Fibroblast of villous mesenchyme (primary cell): ENCODE measurements around the gene GRIPAP1. TPM values are rescaled to one million over a fixed set of nuclear protein-coding genes. Genes with fewer than 3 reads are reported as not detected.

ENCODE experiments used
- DNase-seq: peaks from one replicate; pipeline ENCODE4 v3.0.0-alpha.2; 2010; ENCODE audit warnings: low read depth
- H3K4me3 ChIP-seq: 2 replicates; pipeline ENCODE4 v1.5.1; 2011; ENCODE audit warnings: low read depth, mild to moderate bottlenecking, low read length
- total RNA-seq: library from RNA; depleted of rRNA; stranded (reverse); fragments of >200 nt; gene quantifications from 2 replicates; pipeline ENCODE4 v1.2.3, GENCODE V29; 2012
- TF ChIP-seq, protein P1 (sequence below): IDR thresholded peaks from 2 replicates; pipeline ENCODE4 v1.5.1; 2012; ENCODE audit warnings: low read depth, mild to moderate bottlenecking, low read length; ENCODE audit not compliant: insufficient read depth

GRIPAP1 gene
- total RNA-seq, 1 donor = 14.2 TPM

DNA sequence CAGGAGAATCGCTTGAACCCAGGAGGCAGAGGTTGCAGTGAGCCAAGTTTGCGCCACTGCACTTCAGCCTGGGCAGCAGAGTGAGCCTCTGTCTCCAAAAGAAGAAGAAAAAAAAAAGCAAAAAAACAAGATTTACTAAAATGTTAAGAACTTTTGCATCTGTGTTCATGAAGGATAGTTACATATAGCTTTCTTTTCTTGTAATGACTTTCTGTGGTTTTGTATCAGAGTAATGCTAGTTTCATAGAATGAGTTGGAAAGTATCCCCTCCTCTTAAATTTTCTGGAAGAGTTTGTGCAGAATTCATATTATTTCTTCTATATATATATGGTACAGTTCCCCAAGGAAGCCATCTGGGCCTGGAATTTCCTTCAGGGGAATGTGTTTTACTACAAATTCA, 17.0 kb upstream of the GRIPAP1 start:
- TF ChIP-seq, protein P1, sequence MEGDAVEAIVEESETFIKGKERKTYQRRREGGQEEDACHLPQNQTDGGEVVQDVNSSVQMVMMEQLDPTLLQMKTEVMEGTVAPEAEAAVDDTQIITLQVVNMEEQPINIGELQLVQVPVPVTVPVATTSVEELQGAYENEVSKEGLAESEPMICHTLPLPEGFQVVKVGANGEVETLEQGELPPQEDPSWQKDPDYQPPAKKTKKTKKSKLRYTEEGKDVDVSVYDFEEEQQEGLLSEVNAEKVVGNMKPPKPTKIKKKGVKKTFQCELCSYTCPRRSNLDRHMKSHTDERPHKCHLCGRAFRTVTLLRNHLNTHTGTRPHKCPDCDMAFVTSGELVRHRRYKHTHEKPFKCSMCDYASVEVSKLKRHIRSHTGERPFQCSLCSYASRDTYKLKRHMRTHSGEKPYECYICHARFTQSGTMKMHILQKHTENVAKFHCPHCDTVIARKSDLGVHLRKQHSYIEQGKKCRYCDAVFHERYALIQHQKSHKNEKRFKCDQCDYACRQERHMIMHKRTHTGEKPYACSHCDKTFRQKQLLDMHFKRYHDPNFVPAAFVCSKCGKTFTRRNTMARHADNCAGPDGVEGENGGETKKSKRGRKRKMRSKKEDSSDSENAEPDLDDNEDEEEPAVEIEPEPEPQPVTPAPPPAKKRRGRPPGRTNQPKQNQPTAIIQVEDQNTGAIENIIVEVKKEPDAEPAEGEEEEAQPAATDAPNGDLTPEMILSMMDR = no peak
- DNase-seq = no peak
- no peak overlapping the region for H3K4me3 ChIP-seq

GRCh38 chrX:49003696-49004095, 1.6 kb upstream of the GRIPAP1 start:
- DNase-seq = no peak
- no peak overlapping the region for H3K4me3 ChIP-seq
- TF ChIP-seq, protein P1 = no peak

DNA sequence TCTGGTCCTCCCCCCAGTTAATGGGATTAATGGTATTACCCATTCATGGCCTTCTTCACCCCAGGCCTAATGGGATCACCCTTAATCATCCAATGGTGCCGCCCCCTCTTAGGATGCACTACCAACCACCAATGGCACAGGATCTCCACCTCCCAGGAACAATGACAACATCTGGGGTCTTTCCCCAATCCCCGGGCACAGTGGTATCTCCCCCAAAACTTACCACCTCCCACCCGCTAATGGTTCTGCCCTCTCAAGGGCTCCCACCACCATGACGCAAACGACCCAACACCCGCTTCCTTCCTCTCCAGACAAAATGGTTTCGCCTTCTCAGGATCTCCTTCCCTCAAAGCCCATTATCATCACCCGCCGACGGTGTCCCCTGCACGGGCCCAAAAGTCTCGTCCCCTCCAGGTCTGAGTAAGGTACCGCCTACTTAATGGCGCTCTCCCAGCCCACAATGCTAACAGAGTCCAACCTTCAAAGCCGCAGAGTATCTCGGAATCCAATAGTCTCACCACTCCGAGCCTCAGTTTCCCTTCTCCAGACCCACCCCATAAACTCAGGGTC, 458 bp downstream of the GRIPAP1 start:
- peak; percentile 39 for DNase-seq
- TF ChIP-seq, protein P1 = no peak
- H3K4me3 ChIP-seq = peak overlapping the region; percentile 70

DNA sequence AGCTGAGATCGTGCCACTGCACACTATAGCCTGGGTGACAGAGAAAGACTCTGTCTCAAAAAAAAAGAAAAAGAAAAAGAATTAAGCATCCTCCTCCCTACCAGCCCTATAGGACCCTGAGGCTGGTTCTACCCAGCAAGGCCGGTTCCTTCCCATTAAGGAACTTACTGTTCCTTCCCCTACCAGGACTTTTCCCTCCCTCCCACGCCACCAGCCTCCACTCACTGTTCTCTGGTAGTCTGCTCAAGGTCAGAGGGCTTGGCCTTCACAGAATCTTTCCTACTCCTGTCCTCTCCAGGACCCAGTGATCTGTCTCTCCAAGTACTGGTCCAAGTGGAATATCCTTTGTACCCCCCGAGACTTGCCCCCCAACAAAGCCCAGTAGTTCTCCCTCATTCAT, 1.4 kb downstream of the GRIPAP1 start:
- TF ChIP-seq, protein P1 = no peak
- no peak for DNase-seq
- no peak overlapping the region for H3K4me3 ChIP-seq

DNA sequence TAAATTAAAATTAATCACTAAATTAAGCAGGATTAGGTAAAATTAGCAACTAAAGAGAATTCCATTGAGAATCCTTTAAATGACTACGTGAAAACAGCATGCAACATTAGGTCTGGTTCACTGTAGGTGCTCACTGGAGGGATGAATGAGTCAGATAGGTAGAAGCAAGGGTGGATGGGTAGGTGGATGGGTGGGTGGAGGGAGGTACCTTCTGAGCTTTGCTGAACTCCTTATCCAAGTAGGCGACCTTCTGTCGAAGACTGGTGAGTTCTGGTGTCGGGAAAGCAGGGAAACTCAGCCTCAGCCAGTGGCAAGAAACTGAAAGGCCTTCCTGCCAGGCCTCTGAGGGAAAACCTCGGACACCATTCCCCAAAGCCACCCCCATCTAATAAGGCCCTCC, 3.0 kb downstream of the GRIPAP1 start:
- H3K4me3 ChIP-seq = no peak overlapping the region
- DNase-seq = no peak
- TF ChIP-seq, protein P1 = no peak

- no peak for DNase-seq
- H3K4me3 ChIP-seq = no peak overlapping the region
- TF ChIP-seq, protein P1 = no peak
These were observed 3.7 kb downstream of the GRIPAP1 start for GRCh38 chrX:48998391-48998790.

DNA sequence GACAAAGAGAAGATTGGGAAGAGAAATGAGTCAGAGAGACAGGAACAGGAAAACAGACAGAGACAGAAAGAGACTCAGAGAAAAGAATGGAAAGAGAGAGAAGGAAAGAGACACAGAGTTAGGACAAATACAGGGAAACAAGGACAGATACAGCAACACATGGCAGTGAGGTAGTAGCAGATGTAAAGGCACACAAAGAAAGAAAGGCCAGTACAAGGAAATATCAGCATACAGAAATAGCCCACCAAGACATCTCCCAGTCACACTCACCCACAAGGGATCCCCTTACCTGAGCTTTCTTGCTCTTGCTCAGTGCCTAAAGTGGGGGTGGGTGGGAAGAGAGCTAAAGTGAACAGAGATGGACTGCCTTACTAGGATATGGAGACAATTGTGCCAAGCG, 4.2 kb downstream of the GRIPAP1 start:
- DNase-seq = no peak
- no peak overlapping the region for H3K4me3 ChIP-seq
- TF ChIP-seq, protein P1 = no peak
